CD14-positive monocyte (primary cell): ENCODE data around the gene IFI27. TPM values are rescaled to one million over a fixed set of nuclear protein-coding genes. Genes with fewer than 3 reads are reported as not detected.
A peak's percentile ranks its signal among the peaks of the same experiment; 100 is the strongest.

Experiments
- DNase-seq, 3 donors: peaks; one replicate each; pipeline ENCODE4 v3.0.0-alpha.2; 2011 to 2022
- H2AFZ ChIP-seq: 2 replicates; pipeline ENCODE4 v1.6.0; 2012; ENCODE audit warnings: mild to moderate bottlenecking, low read depth, low read length, inconsistent platforms; ENCODE audit not compliant: insufficient read depth, poor library complexity, severe bottlenecking
- H3K27ac ChIP-seq, 2 donors: 1 replicate in 1 of 2; 2 replicates in 1 of 2; pipeline ENCODE4 v1.5.1; 2012 to 2013; ENCODE audit warnings: low read length in 2 of 2, control low read depth in 1 of 2, inconsistent platforms in 1 of 2, low read depth in 1 of 2, mild to moderate bottlenecking in 1 of 2
- H3K27me3 ChIP-seq, 2 donors: one replicate each; pipeline versions ENCODE4 v1.6.0 to v1.6.1; 2011 to 2013; ENCODE audit warnings: low read length in 2 of 2; ENCODE audit not compliant: control insufficient read depth in 2 of 2, insufficient read depth in 2 of 2
- H3K36me3 ChIP-seq, 2 donors: replicated peaks in 1 of 2; 1 replicate in 1 of 2; 2 replicates in 1 of 2; pipeline versions ENCODE4 v1.5.1 to v1.6.1; 2012 to 2013; ENCODE audit warnings: low read length in 2 of 2, control low read depth in 1 of 2, inconsistent platforms in 1 of 2, mild to moderate bottlenecking in 1 of 2; ENCODE audit not compliant: insufficient read depth in 2 of 2, control insufficient read depth in 1 of 2
- H3K4me1 ChIP-seq, 2 donors: 1 replicate in 1 of 2; 2 replicates in 1 of 2; pipeline versions ENCODE4 v1.5.1 to v1.6.1; 2012 to 2013; ENCODE audit warnings: low read length in 2 of 2, control low read depth in 1 of 2, inconsistent platforms in 1 of 2, mild to moderate bottlenecking in 1 of 2, moderate library complexity in 1 of 2; ENCODE audit not compliant: insufficient read depth in 2 of 2, control insufficient read depth in 1 of 2
- H3K4me2 ChIP-seq: replicated peaks from 2 replicates; pipeline ENCODE3; 2012; ENCODE audit warnings: low read length, moderate library complexity, mild to moderate bottlenecking; ENCODE audit not compliant: poor library complexity, severe bottlenecking; ENCODE audit errors: extremely low read depth
- H3K4me3 ChIP-seq, 3 experiments: fragments of 200-600 bp in 1 of 3; sonication (generic) in 1 of 3; replicated peaks in 1 of 3; 1 replicate in 2 of 3; 2 replicates in 1 of 3; pipeline ENCODE4 v1.5.1; 2011 to 2013; ENCODE audit warnings: low read length in 3 of 3, mild to moderate bottlenecking in 3 of 3, control low read depth in 2 of 3, low read depth in 2 of 3, inconsistent platforms in 1 of 3, moderate library complexity in 1 of 3
- H3K79me2 ChIP-seq: 2 replicates; pipeline ENCODE4 v1.6.0; 2012; ENCODE audit warnings: mild to moderate bottlenecking, control low read depth, inconsistent platforms, low read length, moderate library complexity; ENCODE audit not compliant: insufficient read depth
- H3K9ac ChIP-seq: 2 replicates; pipeline ENCODE4 v1.6.0; 2017; ENCODE audit warnings: low read length, mild to moderate bottlenecking; ENCODE audit not compliant: insufficient read depth, poor library complexity, severe bottlenecking
- H3K9me3 ChIP-seq, 2 donors: replicated peaks in 1 of 2; 1 replicate in 1 of 2; 2 replicates in 1 of 2; pipeline versions ENCODE4 v1.5.1 to v1.6.1; 2012 to 2013; ENCODE audit warnings: low read length in 2 of 2, control low read depth in 1 of 2; ENCODE audit not compliant: control insufficient read depth in 1 of 2, insufficient read depth in 1 of 2
- H4K20me1 ChIP-seq: 2 replicates; pipeline ENCODE4 v1.6.0; 2012; ENCODE audit warnings: mild to moderate bottlenecking, low read length, control low read depth, moderate library complexity; ENCODE audit not compliant: insufficient read depth
- H3K27ac Mint-ChIP-seq, 7 donors: one replicate each; pipeline ENCODE4 v1.8.0; 2020; ENCODE audit warnings: mild to moderate bottlenecking in 7 of 7, mixed read lengths in 7 of 7, moderate library complexity in 6 of 7, inconsistent platforms in 2 of 7
- H3K27me3 Mint-ChIP-seq, 3 donors: one replicate each; pipeline ENCODE4 v1.8.0; 2021 to 2022; ENCODE audit warnings: low read depth in 3 of 3, mild to moderate bottlenecking in 3 of 3, mixed read lengths in 3 of 3, moderate library complexity in 3 of 3, inconsistent platforms in 1 of 3
- H3K36me3 Mint-ChIP-seq, 2 donors: one replicate each; pipeline ENCODE4 v1.8.0; 2020; ENCODE audit warnings: mixed read lengths in 2 of 2, inconsistent platforms in 1 of 2, mild to moderate bottlenecking in 1 of 2
- H3K4me1 Mint-ChIP-seq: one replicate; pipeline ENCODE4 v1.8.0; 2020; ENCODE audit warnings: mild to moderate bottlenecking, mixed read lengths
- H3K4me3 Mint-ChIP-seq, 2 donors: one replicate each; pipeline ENCODE4 v1.8.0; 2020; ENCODE audit warnings: mild to moderate bottlenecking in 2 of 2, mixed read lengths in 2 of 2, moderate library complexity in 1 of 2
- H3K9me3 Mint-ChIP-seq, 7 donors: one replicate each; pipeline ENCODE4 v1.8.0; 2020 to 2022; ENCODE audit warnings: mixed read lengths in 7 of 7, mild to moderate bottlenecking in 6 of 7, moderate library complexity in 6 of 7, inconsistent platforms in 2 of 7
- WGBS: methylation state at CpG from one replicate; pipeline ENCODE4 v1.1.5; 2013; ENCODE audit warnings: missing lambda C conversion rate; ENCODE audit not compliant: insufficient coverage; 5-methylcytosine and 5-hydroxymethylcytosine counted together
- intact Hi-C, 2 donors: fragments of 100-400 bp; cut with micrococcal nuclease; formaldehyde crosslinking; loops; one replicate each; pipeline versions ENCODE4 v1.15.0 to v1.15.1; 2023
- polyA plus RNA-seq, 3 donors: library from polyadenylated mRNA; depleted of rRNA in 1 of 3; unstranded in 2 of 3; stranded (reverse) in 1 of 3; fragments of 300-500 nt in 2 of 3; fragments of >200 nt in 1 of 3; fragmentation: Illumina TruSeq in 2 of 3; gene quantifications; 1 replicate in 2 of 3; 2 replicates in 1 of 3; pipeline ENCODE4 v1.2.3, GENCODE V29; 2012 to 2021
- TF ChIP-seq, protein P1 (sequence below): fragments of 200-600 bp; IDR thresholded peaks from one replicate; pipeline ENCODE4 v1.8.0; 2022; ENCODE audit warnings: antibody characterized with exemption, mild to moderate bottlenecking

The IFI27 gene
- polyA plus RNA-seq, 3 donors: 3.0 to 3.9 (median 3.3) TPM

DNA sequence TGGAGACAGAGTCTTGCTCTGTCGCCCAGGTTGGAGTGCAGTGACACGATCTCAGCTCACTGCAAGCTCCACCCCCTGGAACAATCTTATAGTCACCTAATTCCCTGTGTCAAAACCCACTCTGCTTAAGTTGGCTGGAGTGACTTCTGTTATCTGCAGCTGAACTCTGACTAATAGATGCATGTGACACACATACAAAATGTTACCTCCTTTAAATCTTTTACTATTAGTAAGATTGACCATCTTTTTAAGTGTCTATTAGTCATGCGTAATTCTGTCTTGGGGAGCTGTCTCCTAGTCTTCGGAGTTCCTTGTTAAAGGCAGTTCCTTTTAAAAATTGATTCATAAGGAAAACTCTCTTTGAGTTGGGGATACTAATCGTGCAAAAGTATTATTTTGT is 22.0 kb upstream of the IFI27 start:
- H3K27ac Mint-ChIP-seq: peak overlapping the region in 1 of 7 donors; percentile 30
- H3K4me3 Mint-ChIP-seq: no peak overlapping the region
- Histone ChIP-seq H3K4me1 (no peaks in the 10 kb centered on the region), H3K27ac (no peak overlapping the region), H3K79me2 (no peaks in the 10 kb centered on the region), H3K27me3 (no peaks in the 10 kb centered on the region), H3K4me2 (no peak overlapping the region), H3K9me3 (no peaks in the 10 kb centered on the region), H3K36me3 (no peaks in the 10 kb centered on the region), H2AFZ (no peak overlapping the region), H4K20me1 (no peaks in the 10 kb centered on the region), H3K4me3 (no peak overlapping the region), H3K9ac (no peak overlapping the region)
- no CpG with 5 or more reads among the region's 5 CpGs for WGBS
- H3K27me3 Mint-ChIP-seq: no peaks in the 10 kb centered on the region
- intact Hi-C loops: no loop called here
- H3K36me3 Mint-ChIP-seq: no peaks in the 10 kb centered on the region
- DNase-seq: no peak
- TF ChIP-seq, protein P1, sequence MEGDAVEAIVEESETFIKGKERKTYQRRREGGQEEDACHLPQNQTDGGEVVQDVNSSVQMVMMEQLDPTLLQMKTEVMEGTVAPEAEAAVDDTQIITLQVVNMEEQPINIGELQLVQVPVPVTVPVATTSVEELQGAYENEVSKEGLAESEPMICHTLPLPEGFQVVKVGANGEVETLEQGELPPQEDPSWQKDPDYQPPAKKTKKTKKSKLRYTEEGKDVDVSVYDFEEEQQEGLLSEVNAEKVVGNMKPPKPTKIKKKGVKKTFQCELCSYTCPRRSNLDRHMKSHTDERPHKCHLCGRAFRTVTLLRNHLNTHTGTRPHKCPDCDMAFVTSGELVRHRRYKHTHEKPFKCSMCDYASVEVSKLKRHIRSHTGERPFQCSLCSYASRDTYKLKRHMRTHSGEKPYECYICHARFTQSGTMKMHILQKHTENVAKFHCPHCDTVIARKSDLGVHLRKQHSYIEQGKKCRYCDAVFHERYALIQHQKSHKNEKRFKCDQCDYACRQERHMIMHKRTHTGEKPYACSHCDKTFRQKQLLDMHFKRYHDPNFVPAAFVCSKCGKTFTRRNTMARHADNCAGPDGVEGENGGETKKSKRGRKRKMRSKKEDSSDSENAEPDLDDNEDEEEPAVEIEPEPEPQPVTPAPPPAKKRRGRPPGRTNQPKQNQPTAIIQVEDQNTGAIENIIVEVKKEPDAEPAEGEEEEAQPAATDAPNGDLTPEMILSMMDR: no peak
- peaks cover 0 to 2% (median 0%) of the 10 kb centered on the region in 7 donors for H3K9me3 Mint-ChIP-seq
- no peaks in the 10 kb centered on the region for H3K4me1 Mint-ChIP-seq

DNA sequence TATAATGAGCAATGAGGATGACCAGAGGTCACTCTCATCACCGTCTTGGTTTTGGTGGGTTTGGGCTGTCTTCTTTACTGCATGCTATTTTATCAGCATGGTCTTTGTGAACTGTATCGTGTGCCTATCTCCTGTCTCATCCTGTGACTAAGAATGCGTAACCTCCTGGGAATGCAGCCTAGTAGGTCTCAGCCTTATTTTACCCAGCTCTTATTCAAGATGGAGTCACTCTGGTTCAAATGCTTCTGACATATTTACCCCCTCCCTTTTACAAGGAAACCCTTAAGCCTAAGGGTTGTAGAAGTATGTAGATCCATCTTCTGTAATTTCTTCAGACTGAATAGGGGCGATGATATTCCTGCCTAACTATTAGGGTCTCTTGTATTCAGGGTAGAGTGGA is 21.1 kb upstream of the IFI27 start:
- 100% methylated on average over 3 of the region's 4 CpGs for WGBS
- Mint-ChIP-seq H3K4me3 (no peak overlapping the region), H3K4me1 (no peaks in the 10 kb centered on the region), H3K27ac (no peak overlapping the region), H3K27me3 (no peaks in the 10 kb centered on the region), H3K9me3 (peaks cover 0 to 2% (median 0%) of the 10 kb centered on the region in 7 donors), H3K36me3 (no peaks in the 10 kb centered on the region)
- intact Hi-C loops: no loop called here
- Histone ChIP-seq H2AFZ (no peak overlapping the region), H4K20me1 (no peaks in the 10 kb centered on the region), H3K27ac (no peak overlapping the region), H3K9me3 (no peaks in the 10 kb centered on the region), H3K36me3 (no peaks in the 10 kb centered on the region), H3K4me3 (no peak overlapping the region), H3K4me1 (no peaks in the 10 kb centered on the region), H3K79me2 (no peaks in the 10 kb centered on the region), H3K27me3 (no peaks in the 10 kb centered on the region), H3K4me2 (no peak overlapping the region), H3K9ac (no peak overlapping the region)
- DNase-seq: no peak
- TF ChIP-seq, protein P1: no peak
